ENCODE data around the gene TCFL5. TPM values are rescaled to one million over a fixed set of nuclear protein-coding genes. Genes with fewer than 3 reads are reported as not detected.

The TCFL5 gene
- total and polyA plus RNA-seq, 2 experiments from 2014 or later = 1.7 to 18.5 TPM

DNA sequence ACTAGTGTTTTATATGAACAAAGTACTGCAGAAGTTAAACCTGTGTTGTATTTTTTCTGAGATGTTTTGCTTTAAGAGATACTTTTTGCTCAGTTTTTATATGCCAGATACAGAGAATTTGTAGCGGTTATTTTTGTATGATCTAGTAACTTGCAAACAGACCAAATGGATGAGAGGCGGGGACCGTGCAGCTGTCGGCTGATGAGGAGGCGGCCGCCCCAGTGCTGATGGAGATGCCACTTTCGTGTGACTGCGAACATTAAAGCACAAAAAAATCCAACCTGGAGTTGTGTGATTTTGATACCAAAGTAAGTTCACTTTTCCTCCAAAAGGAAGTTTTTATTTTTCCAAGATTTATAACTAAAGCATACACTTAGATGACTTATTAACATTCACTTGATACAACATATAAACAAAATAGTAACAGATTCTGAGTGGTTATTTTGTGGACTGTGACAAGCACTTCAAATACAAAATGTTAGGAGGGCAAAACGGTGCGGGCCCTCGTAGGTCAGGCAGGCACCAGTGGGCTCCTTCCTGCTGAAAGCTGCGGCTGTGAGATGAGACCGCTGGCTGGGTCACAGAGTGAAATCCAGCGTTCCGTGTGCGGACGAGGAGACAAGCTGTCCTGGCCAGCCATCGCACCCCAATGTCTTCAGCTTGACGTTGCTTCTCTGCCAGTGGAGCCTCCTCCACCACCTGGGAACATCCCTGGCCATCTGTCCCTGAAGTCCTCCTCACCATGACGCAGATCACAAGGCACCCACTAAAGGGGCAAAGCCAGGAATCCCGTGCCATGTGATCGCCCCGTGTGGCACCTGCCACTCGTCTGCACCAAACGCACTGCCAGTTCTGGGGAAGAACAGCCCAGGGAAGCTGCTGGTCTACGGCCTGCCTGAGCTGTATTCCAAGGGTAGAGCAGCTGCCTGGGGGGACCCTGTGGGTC lies 61.0 kb downstream of the TCFL5 start:
- WGBS, 2 experiments (ENCODE audit: low coverage in 1 of 2, low lambda C conversion rate in 2 of 2, missing lambda C conversion rate in 2 of 2) = 90 to 93% methylated on average over 26 of the region's 26 CpGs
- DNase-seq = no peak
- no peak for TF ChIP-seq EZH2phosphoT487 (IDR thresholded peaks at IDR 0.05; ENCODE audit: insufficient read depth, low read depth)
- TF ChIP-seq EZH2 (IDR thresholded peaks at IDR 0.05; ENCODE audit: insufficient read depth, poor library complexity, severe bottlenecking) = no peak

DNA sequence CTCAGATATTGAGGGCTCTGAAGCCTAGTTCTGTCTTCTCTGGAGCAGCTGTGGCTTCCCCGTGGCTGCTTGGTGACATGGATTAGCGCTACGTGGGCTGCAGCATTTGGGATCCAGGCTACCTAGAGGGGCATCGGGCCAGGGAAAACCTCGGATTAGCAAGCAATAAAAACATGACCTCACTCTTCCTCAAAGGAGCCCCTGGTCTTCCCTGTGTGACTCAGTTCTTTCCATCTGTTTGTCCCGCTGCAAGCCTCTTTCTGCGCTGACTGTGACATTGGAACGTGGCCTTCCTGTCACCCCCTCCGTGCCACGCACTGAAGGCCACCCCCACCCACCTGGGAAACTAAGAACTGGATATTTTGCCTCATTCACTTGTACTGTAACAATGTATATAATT lies 61.7 kb downstream of the TCFL5 start:
- TF ChIP-seq EZH2 (IDR thresholded peaks at IDR 0.05; ENCODE audit: insufficient read depth, poor library complexity, severe bottlenecking) = no peak
- Histone ChIP-seq H4K20me1 (ENCODE audit: insufficient read depth) (peaks cover 4% of the 10 kb centered on the region; the same call in 1 of the 2 replicates), H3K27ac (no peak overlapping the region), H3F3A (ENCODE audit: insufficient read depth) (peaks cover 31% of the 10 kb centered on the region), H2AFZ (no peak overlapping the region), H3K36me3 (ENCODE audit: low read depth) (0 out of 2 replicates have a peak, but pooled peaks cover 12% of the 10 kb centered on the region), H3K9me3 (ENCODE audit: low read depth) (no peaks in the 10 kb centered on the region), H3K4me1 (ENCODE audit: insufficient read depth) (no peaks in the 10 kb centered on the region), H3K4me3 (no peak overlapping the region), H3K79me2 (ENCODE audit: insufficient read depth) (peaks cover 9% of the 10 kb centered on the region), H3K9me2 (ENCODE audit: insufficient read depth) (no peaks in the 10 kb centered on the region), H3K4me2 (ENCODE audit: unreplicated experiment) (no peak overlapping the region), H3K27me3 (replicated peaks; ENCODE audit: insufficient read depth) (no peaks in the 10 kb centered on the region), H3K9ac (no peak overlapping the region)
- WGBS, 2 experiments (ENCODE audit: low coverage in 1 of 2, low lambda C conversion rate in 2 of 2, missing lambda C conversion rate in 2 of 2) = 84 to 93% methylated on average over 10 of the region's 10 CpGs
- in situ Hi-C loops (cut with MboI) = loop anchor here (25.0 kb wide), 1 partner anchor 288 kb away; no protein-coding TSS in a partner anchor
- DNase-seq = no peak

More for the DNA sequence above, 61.0 kb downstream of the TCFL5 start:
- Histone ChIP-seq H3K79me2 (ENCODE audit: insufficient read depth) (peaks cover 12% of the 10 kb centered on the region), H3K36me3 (ENCODE audit: low read depth) (0 out of 2 replicates have a peak, but pooled peaks cover 12% of the 10 kb centered on the region), H3K4me3 (no peak overlapping the region), H3K27me3 (replicated peaks; ENCODE audit: insufficient read depth) (no peaks in the 10 kb centered on the region), H3K9me2 (ENCODE audit: insufficient read depth) (no peaks in the 10 kb centered on the region), H3K27ac (no peak overlapping the region), H3K4me1 (ENCODE audit: insufficient read depth) (no peaks in the 10 kb centered on the region), H3K9me3 (ENCODE audit: low read depth) (no peaks in the 10 kb centered on the region), H4K20me1 (ENCODE audit: insufficient read depth) (peaks cover 4% of the 10 kb centered on the region; the same call in 1 of the 2 replicates), H3K4me2 (ENCODE audit: unreplicated experiment) (no peak overlapping the region), H2AFZ (no peak overlapping the region), H3K9ac (no peak overlapping the region), H3F3A (ENCODE audit: insufficient read depth) (peaks cover 31% of the 10 kb centered on the region)
- in situ Hi-C loops (cut with MboI) = no loop called here

DNA sequence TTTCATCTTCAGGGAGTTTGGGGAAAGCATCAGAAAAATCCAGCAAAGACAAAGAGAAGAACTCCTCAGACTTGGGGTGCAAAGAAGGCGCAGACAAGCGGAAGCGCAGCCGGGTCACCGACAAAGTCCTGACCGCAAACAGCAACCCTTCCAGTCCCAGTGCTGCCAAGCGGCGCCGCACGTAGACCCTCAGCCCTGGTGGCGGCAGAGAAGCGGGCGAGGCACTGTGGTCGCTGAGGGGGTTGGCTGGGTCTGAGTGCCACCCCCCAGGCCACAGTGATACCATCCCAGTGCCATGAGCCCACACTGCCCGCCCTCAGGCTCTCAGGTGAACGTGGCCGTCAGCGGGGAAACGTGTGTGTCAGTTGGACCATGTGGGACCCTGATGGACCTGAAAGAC lies 62.2 kb downstream of the TCFL5 start:
- H3K27me3 ChIP-seq (replicated peaks; ENCODE audit: insufficient read depth) = no peaks in the 10 kb centered on the region
- H3K4me2 ChIP-seq (ENCODE audit: unreplicated experiment) = no peak overlapping the region
- H3K9ac ChIP-seq = no peak overlapping the region
- in situ Hi-C loops (cut with MboI) = loop anchor here (25.0 kb wide), 1 partner anchor 287 kb away; no protein-coding TSS in a partner anchor
- H3K27ac ChIP-seq = no peak overlapping the region
- no peaks in the 10 kb centered on the region for H3K9me3 ChIP-seq (ENCODE audit: low read depth)
- no peak overlapping the region for H2AFZ ChIP-seq
- peaks cover 9% of the 10 kb centered on the region for H3K79me2 ChIP-seq (ENCODE audit: insufficient read depth)
- no peak overlapping the region for H3K4me3 ChIP-seq
- no peak for TF ChIP-seq EZH2 (IDR thresholded peaks at IDR 0.05; ENCODE audit: insufficient read depth, poor library complexity, severe bottlenecking)
- no peak for DNase-seq
- H3F3A ChIP-seq (ENCODE audit: insufficient read depth) = peaks cover 31% of the 10 kb centered on the region
- no peaks in the 10 kb centered on the region for H3K9me2 ChIP-seq (ENCODE audit: insufficient read depth)
- H3K36me3 ChIP-seq (ENCODE audit: low read depth) = 0 out of 2 replicates have a peak, but pooled peaks cover 12% of the 10 kb centered on the region
- H3K4me1 ChIP-seq (ENCODE audit: insufficient read depth) = no peaks in the 10 kb centered on the region
- whole genome bisulfite sequencing, 2 experiments (ENCODE audit: low coverage in 1 of 2, low lambda C conversion rate in 2 of 2, missing lambda C conversion rate in 2 of 2) = 96 to 97% methylated on average over 19 of the region's 19 CpGs
- H4K20me1 ChIP-seq (ENCODE audit: insufficient read depth) = peaks cover 4% of the 10 kb centered on the region; the same call in 1 of the 2 replicates

DNA sequence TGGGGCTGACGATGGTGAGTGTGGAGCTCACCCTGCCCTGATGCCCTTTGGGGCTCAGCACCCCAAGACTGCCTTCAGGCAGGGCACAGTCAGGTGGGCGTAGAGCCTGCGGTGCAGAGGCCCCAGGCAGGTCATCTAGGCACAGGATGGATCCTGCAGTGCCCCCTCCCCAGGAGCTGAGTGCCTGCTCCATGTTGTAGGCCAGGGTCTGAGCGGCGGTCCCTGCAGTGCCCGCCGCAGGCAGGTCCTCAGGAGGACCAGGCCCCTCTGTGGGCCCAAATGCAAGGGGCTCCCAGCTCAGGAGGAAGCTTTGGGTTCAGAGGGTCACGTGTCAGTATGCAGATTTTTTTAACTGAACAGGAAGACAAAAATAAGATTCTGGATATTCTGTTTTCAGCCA lies 62.6 kb downstream of the TCFL5 start:
- no peak for DNase-seq
- 0 out of 2 replicates have a peak, but pooled peaks cover 12% of the 10 kb centered on the region for H3K36me3 ChIP-seq (ENCODE audit: low read depth)
- in situ Hi-C loops (cut with MboI) = loop anchor here (25.0 kb wide), 1 partner anchor 287 kb away; no protein-coding TSS in a partner anchor
- 96% methylated on average over 8 of the region's 8 CpGs for WGBS, 2 experiments (ENCODE audit: low coverage in 1 of 2, low lambda C conversion rate in 2 of 2, missing lambda C conversion rate in 2 of 2)
- H4K20me1 ChIP-seq (ENCODE audit: insufficient read depth) = peaks cover 4% of the 10 kb centered on the region; the same call in 1 of the 2 replicates
- peaks cover 9% of the 10 kb centered on the region for H3K79me2 ChIP-seq (ENCODE audit: insufficient read depth)
- H3F3A ChIP-seq (ENCODE audit: insufficient read depth) = peaks cover 29% of the 10 kb centered on the region
- H3K9me2 ChIP-seq (ENCODE audit: insufficient read depth) = no peaks in the 10 kb centered on the region
- TF ChIP-seq EZH2 (IDR thresholded peaks at IDR 0.05; ENCODE audit: insufficient read depth, poor library complexity, severe bottlenecking) = no peak
- TF ChIP-seq EZH2phosphoT487 (IDR thresholded peaks at IDR 0.05; ENCODE audit: insufficient read depth, low read depth) = no peak
- no peak overlapping the region for H3K27ac ChIP-seq
- H3K27me3 ChIP-seq (replicated peaks; ENCODE audit: insufficient read depth) = no peaks in the 10 kb centered on the region
- H3K9me3 ChIP-seq (ENCODE audit: low read depth) = no peaks in the 10 kb centered on the region
- H3K4me1 ChIP-seq (ENCODE audit: insufficient read depth) = no peaks in the 10 kb centered on the region
- no peak overlapping the region for H3K4me2 ChIP-seq (ENCODE audit: unreplicated experiment)
- no peak overlapping the region for H2AFZ ChIP-seq
- no peak overlapping the region for H3K4me3 ChIP-seq
- no peak overlapping the region for H3K9ac ChIP-seq

All from GM23248 (cell line).